PFSK-1 (cell line): ENCODE measurements around the gene APBB2.

Experiments
- FOXP2 ChIP-seq: optimal IDR thresholded peaks from 2 replicates; pipeline ENCODE3; 2011; ENCODE audit warnings: borderline replicate concordance, control low read depth, inconsistent platforms; ENCODE audit not compliant: insufficient read depth; ENCODE audit errors: extremely low read length, extremely low read depth
- POLR2AphosphoS5 ChIP-seq: IDR thresholded peaks from 2 replicates; pipeline ENCODE4 v1.6.1; 2012; ENCODE audit warnings: low read depth, mild to moderate bottlenecking, control low read depth, low read length, moderate library complexity
- SIN3A ChIP-seq: IDR thresholded peaks from 2 replicates; pipeline ENCODE4 v1.6.1; 2012; ENCODE audit warnings: mild to moderate bottlenecking, low read length, moderate library complexity, borderline replicate concordance; ENCODE audit not compliant: insufficient read depth
- TAF1 ChIP-seq: IDR thresholded peaks from 2 replicates; pipeline ENCODE4 v1.6.1; 2012; ENCODE audit warnings: low read length, control low read depth, borderline replicate concordance; ENCODE audit not compliant: insufficient read depth
- TF ChIP-seq, protein P1 (sequence below), 2 experiments: IDR thresholded peaks; 2 replicates each; pipeline versions ENCODE4 v1.6.1 to v1.8.0; 2011 to 2012; ENCODE audit warnings: low read depth in 2 of 2, low read length in 2 of 2, control low read depth in 1 of 2, inconsistent platforms in 1 of 2, mild to moderate bottlenecking in 1 of 2, moderate library complexity in 1 of 2; ENCODE audit not compliant: insufficient read depth in 1 of 2

The APBB2 gene

DNA sequence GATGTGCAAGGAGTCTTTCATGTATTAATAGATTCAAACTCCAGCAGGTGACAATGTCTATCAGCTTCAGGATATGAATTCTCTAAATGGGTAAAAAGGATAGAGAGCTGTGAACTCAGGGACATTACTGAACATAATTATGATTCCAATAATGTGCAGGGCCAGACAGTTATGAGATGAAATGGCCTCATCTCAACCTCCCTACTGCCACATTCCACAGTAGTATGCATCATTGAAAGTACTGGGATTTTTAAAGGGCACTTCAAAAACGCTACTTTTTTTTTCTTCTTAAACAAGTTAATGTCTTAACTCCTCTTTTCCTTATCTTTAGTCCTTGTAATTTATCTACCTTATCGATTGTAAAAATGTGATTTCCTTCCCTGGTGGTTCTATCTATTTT is 202.0 kb downstream of the APBB2 start:
- TF ChIP-seq POLR2AphosphoS5: no peak
- no peak for TF ChIP-seq TAF1
- TF ChIP-seq FOXP2: no peak
- TF ChIP-seq, protein P1, sequence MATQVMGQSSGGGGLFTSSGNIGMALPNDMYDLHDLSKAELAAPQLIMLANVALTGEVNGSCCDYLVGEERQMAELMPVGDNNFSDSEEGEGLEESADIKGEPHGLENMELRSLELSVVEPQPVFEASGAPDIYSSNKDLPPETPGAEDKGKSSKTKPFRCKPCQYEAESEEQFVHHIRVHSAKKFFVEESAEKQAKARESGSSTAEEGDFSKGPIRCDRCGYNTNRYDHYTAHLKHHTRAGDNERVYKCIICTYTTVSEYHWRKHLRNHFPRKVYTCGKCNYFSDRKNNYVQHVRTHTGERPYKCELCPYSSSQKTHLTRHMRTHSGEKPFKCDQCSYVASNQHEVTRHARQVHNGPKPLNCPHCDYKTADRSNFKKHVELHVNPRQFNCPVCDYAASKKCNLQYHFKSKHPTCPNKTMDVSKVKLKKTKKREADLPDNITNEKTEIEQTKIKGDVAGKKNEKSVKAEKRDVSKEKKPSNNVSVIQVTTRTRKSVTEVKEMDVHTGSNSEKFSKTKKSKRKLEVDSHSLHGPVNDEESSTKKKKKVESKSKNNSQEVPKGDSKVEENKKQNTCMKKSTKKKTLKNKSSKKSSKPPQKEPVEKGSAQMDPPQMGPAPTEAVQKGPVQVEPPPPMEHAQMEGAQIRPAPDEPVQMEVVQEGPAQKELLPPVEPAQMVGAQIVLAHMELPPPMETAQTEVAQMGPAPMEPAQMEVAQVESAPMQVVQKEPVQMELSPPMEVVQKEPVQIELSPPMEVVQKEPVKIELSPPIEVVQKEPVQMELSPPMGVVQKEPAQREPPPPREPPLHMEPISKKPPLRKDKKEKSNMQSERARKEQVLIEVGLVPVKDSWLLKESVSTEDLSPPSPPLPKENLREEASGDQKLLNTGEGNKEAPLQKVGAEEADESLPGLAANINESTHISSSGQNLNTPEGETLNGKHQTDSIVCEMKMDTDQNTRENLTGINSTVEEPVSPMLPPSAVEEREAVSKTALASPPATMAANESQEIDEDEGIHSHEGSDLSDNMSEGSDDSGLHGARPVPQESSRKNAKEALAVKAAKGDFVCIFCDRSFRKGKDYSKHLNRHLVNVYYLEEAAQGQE (IDR thresholded peaks at IDR 0.05; ENCODE audit: insufficient read depth in 1 of 2, low read depth in 2 of 2, low read length in 2 of 2): no peak
- no peak for TF ChIP-seq SIN3A

DNA sequence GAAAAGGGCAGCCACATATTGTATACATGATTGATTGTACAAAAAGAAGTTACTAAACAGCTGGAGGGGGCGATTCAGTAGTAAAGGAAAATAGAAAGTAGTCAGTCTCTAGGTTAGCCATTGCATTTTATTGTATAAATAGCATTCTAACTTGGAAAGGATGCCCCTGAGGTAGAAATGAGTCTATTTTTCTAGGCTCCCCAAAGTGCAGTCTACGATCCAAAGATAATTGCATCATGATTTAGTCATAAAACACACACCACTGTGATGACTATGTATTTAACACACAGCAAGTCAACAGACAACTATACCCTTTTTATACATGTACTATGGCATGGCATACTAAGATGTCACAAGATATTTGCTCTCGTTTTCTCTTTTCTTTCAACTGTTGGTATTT is 204.9 kb downstream of the APBB2 start:
- TF ChIP-seq SIN3A: no peak
- TF ChIP-seq, protein P1 (IDR thresholded peaks at IDR 0.05; ENCODE audit: insufficient read depth in 1 of 2, low read depth in 2 of 2, low read length in 2 of 2): no peak
- TF ChIP-seq POLR2AphosphoS5: no peak
- TF ChIP-seq TAF1: no peak

DNA sequence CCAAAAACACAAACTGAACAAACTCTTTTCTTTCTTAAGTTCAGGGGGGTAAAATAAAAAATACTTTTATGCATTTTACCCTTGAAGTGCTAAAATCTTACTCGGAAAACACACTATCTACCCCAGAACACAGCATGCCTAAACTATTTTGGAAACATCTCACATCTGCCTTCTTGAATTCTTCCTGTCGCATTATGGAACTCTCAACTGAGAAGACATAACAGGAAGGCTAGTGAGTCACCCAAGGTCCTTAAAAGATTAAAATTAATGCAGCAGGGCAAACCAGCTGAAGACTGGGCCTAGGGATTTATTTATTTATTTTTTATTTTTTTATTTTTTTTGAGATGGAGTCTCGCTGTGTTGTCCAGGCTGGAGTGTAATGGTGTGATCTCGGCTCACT is 208.2 kb downstream of the APBB2 start:
- TF ChIP-seq SIN3A (no peak), FOXP2 (no peak), POLR2AphosphoS5 (no peak), TAF1 (no peak)
- TF ChIP-seq, protein P1 (IDR thresholded peaks at IDR 0.05; ENCODE audit: insufficient read depth in 1 of 2, low read depth in 2 of 2, low read length in 2 of 2): no peak

DNA sequence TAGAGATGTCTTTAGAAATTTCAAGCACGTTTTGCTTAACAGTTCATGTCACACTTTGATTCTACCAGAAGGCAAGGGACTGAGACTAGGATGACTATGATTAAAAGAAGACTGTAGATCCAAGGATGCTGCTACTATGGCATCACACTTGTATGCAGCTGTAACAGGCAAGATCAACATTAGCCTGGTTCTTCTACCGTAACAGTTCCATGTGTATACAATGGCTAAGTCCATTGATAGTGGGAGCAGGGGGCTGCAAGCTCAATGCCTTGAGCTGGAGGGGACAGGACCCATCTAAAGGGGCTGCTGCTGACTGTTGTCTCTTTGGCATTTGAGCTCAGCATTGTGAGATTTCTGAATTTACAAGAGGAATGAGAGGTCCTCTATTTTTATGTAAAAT is 212.0 kb downstream of the APBB2 start:
- TF ChIP-seq, protein P1 (IDR thresholded peaks at IDR 0.05; ENCODE audit: insufficient read depth in 1 of 2, low read depth in 2 of 2, low read length in 2 of 2): no peak
- TF ChIP-seq POLR2AphosphoS5 (no peak), SIN3A (no peak), TAF1 (no peak), FOXP2 (no peak)

DNA sequence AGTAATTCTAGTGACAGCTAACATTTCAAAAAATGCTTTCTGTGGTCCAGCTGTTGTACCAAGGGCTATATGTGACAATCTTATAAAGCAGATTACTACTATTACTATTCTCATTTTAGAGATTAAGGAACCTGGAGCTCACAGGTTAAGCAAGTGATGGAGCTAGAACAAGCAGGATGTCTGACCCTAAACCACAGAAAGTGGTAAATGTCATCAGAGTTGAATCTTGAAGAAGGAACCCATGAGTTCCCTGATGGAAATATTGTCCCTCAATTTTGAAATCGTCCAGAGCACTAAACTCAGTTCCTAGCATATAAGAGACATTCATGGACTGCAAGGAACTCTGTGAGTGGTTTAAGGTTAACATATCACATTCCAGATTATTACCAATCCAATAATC is 214.0 kb downstream of the APBB2 start:
- TF ChIP-seq, protein P1 (IDR thresholded peaks at IDR 0.05; ENCODE audit: insufficient read depth in 1 of 2, low read depth in 2 of 2, low read length in 2 of 2): no peak
- TF ChIP-seq TAF1 (no peak), POLR2AphosphoS5 (no peak), FOXP2 (no peak), SIN3A (no peak)
